HEK293 (cell line): ENCODE results near the gene VWA5B1.

ENCODE experiments used
- CTCF ChIA-PET: fragments of 350-600 bp; formaldehyde crosslinking; extraction: SDS; loops from one replicate; lab custom pipeline; 2021; ENCODE audit warnings: antibody characterized with exemption; lab: Yijun Ruan, JAX
- POLR2A ChIA-PET: fragments of 300-600 bp; formaldehyde crosslinking; extraction: SDS; loops from one replicate; lab custom pipeline; 2020; ENCODE audit warnings: antibody characterized with exemption, inconsistent platforms; lab: Yijun Ruan, JAX
- H3K27ac ChIP-seq: fragments of 200-500 bp; sonication (Bioruptor generic); 2 replicates; pipeline ENCODE4 v1.5.1; 2014; ENCODE audit warnings: low read depth, low read length, control low read depth, inconsistent platforms; ENCODE audit errors: extremely low read depth
- H3K36me3 ChIP-seq, 2 experiments: fragments of 200-500 bp in 1 of 2; sonication (Bioruptor generic) in 1 of 2; 1 replicate in 1 of 2; 2 replicates in 1 of 2; pipeline ENCODE4 v1.5.1; 2014 to 2017; ENCODE audit warnings: inconsistent platforms in 2 of 2, low read length in 2 of 2; ENCODE audit not compliant: control insufficient read depth in 2 of 2, insufficient read depth in 1 of 2
- H3K4me1 ChIP-seq: fragments of 200-500 bp; sonication (Bioruptor generic); 2 replicates; pipeline ENCODE4 v1.5.1; 2014; ENCODE audit warnings: mild to moderate bottlenecking, low read length, inconsistent platforms; ENCODE audit not compliant: control insufficient read depth, insufficient read depth
- H3K4me3 ChIP-seq: 2 replicates; pipeline ENCODE4 v1.5.1; 2011; ENCODE audit warnings: low read depth, mild to moderate bottlenecking, control low read depth, low read length, moderate library complexity
- H3K9me3 ChIP-seq: fragments of 200-500 bp; sonication (Bioruptor generic); 2 replicates; pipeline ENCODE4 v1.5.1; 2014; ENCODE audit warnings: low read depth, low read length, inconsistent platforms; ENCODE audit not compliant: control insufficient read depth, insufficient read depth
- FEZF1 ChIP-seq: fragments of 450-650 bp; formaldehyde crosslinking; IDR thresholded peaks from 2 replicates; pipeline ENCODE4 v1.5.1; 2016; ENCODE audit warnings: missing biosample characterization, missing genetic modification characterization
- GLIS1 ChIP-seq: fragments of 450-650 bp; formaldehyde crosslinking; IDR thresholded peaks from 2 replicates; pipeline ENCODE4 v1.5.1; 2016; ENCODE audit warnings: missing biosample characterization, missing genetic modification characterization
- IKZF3 ChIP-seq: fragments of 450-650 bp; IDR thresholded peaks from 2 replicates; pipeline ENCODE4 v1.5.0; 2018; ENCODE audit warnings: missing biosample characterization, mild to moderate bottlenecking, missing genetic modification characterization, moderate library complexity
- KLF17 ChIP-seq: fragments of 450-650 bp; formaldehyde crosslinking; IDR thresholded peaks from 2 replicates; pipeline ENCODE4 v1.5.1; 2016; ENCODE audit warnings: missing biosample characterization, missing genetic modification characterization
- KLF9 ChIP-seq: fragments of 450-650 bp; formaldehyde crosslinking; IDR thresholded peaks from 2 replicates; pipeline ENCODE4 v1.5.1; 2016; ENCODE audit warnings: missing biosample characterization, missing genetic modification characterization, low read depth
- MZF1 ChIP-seq: fragments of 450-650 bp; formaldehyde crosslinking; IDR thresholded peaks from 2 replicates; pipeline ENCODE4 v1.5.1; 2017; ENCODE audit warnings: missing biosample characterization, missing genetic modification characterization, borderline replicate concordance
- REST ChIP-seq: fragments of 450-650 bp; formaldehyde crosslinking; IDR thresholded peaks from 2 replicates; pipeline ENCODE4 v1.5.1; 2016; ENCODE audit warnings: missing biosample characterization, missing genetic modification characterization
- SETDB1 ChIP-seq: IDR thresholded peaks from one replicate; pipeline ENCODE4 v1.6.1; 2017; ENCODE audit warnings: mild to moderate bottlenecking, low read length, moderate library complexity, mixed read lengths; ENCODE audit not compliant: insufficient read length
- SP7 ChIP-seq: fragments of 450-650 bp; formaldehyde crosslinking; IDR thresholded peaks from 2 replicates; pipeline ENCODE4 v1.5.1; 2016; ENCODE audit warnings: missing biosample characterization, missing genetic modification characterization
- ZBTB17 ChIP-seq: fragments of 450-650 bp; formaldehyde crosslinking; IDR thresholded peaks from 2 replicates; pipeline ENCODE4 v1.5.1; 2016; ENCODE audit warnings: missing biosample characterization, missing genetic modification characterization
- ZNF112 ChIP-seq: fragments of 450-650 bp; formaldehyde crosslinking; IDR thresholded peaks from 2 replicates; pipeline ENCODE4 v1.5.0; 2017; ENCODE audit warnings: missing biosample characterization, missing genetic modification characterization
- ZNF140 ChIP-seq: fragments of 450-650 bp; formaldehyde crosslinking; IDR thresholded peaks from 2 replicates; pipeline ENCODE4 v1.5.1; 2016; ENCODE audit warnings: missing biosample characterization, missing genetic modification characterization
- ZNF19 ChIP-seq: fragments of 450-650 bp; formaldehyde crosslinking; IDR thresholded peaks from 2 replicates; pipeline ENCODE4; 2016; ENCODE audit warnings: missing biosample characterization, missing genetic modification characterization, low read depth
- ZNF335 ChIP-seq: fragments of 450-650 bp; formaldehyde crosslinking; conservative IDR thresholded peaks from 2 replicates; pipeline ENCODE4 v1.5.1; 2016; ENCODE audit warnings: missing biosample characterization, missing genetic modification characterization
- ZNF514 ChIP-seq: fragments of 450-650 bp; formaldehyde crosslinking; IDR thresholded peaks from 2 replicates; pipeline ENCODE4 v1.5.1; 2016; ENCODE audit warnings: missing biosample characterization, missing genetic modification characterization
- ZNF580 ChIP-seq: fragments of 450-650 bp; formaldehyde crosslinking; IDR thresholded peaks from 2 replicates; pipeline ENCODE4 v1.5.1; 2016; ENCODE audit warnings: missing biosample characterization, missing genetic modification characterization
- ZNF600 ChIP-seq: fragments of 450-650 bp; formaldehyde crosslinking; IDR thresholded peaks from 2 replicates; pipeline ENCODE4 v1.5.1; 2016; ENCODE audit warnings: missing biosample characterization, missing genetic modification characterization
- ZNF629 ChIP-seq: fragments of 450-650 bp; formaldehyde crosslinking; IDR thresholded peaks from 2 replicates; pipeline ENCODE4 v1.5.1; 2017; ENCODE audit warnings: missing biosample characterization, missing genetic modification characterization
- ZNF660 ChIP-seq: fragments of 450-650 bp; IDR thresholded peaks from 2 replicates; pipeline ENCODE4 v1.5.1; 2018; ENCODE audit warnings: missing biosample characterization, mild to moderate bottlenecking, missing genetic modification characterization
- ZNF692 ChIP-seq: fragments of 450-650 bp; formaldehyde crosslinking; IDR thresholded peaks from 2 replicates; pipeline ENCODE4 v1.5.1; 2016; ENCODE audit warnings: missing biosample characterization, missing genetic modification characterization
- ZNF768 ChIP-seq: fragments of 450-650 bp; formaldehyde crosslinking; IDR thresholded peaks from 2 replicates; pipeline ENCODE4 v1.5.1; 2018; ENCODE audit warnings: missing biosample characterization, mild to moderate bottlenecking, missing genetic modification characterization

VWA5B1 gene

GRCh38 chr1:20355828-20356735 lies 65.4 kb downstream of the VWA5B1 start (continued):
- no peak for TF ChIP-seq ZNF140 (tag by site-specific recombination)
- TF ChIP-seq ZNF580 (tag by site-specific recombination) = no peak
- no peak for TF ChIP-seq GLIS1 (tag by site-specific recombination)
- no peak for TF ChIP-seq ZNF692 (tag by site-specific recombination)

GRCh38 chr1:20356850-20357459 lies 66.3 kb downstream of the VWA5B1 start:
- no peak overlapping the region for H3K4me3 ChIP-seq
- H3K36me3 ChIP-seq = no peaks in the 10 kb centered on the region
- POLR2A ChIA-PET = no interaction called here
- H3K4me1 ChIP-seq = peaks cover 8% of the 10 kb centered on the region
- no peaks in the 10 kb centered on the region for H3K9me3 ChIP-seq
- CTCF ChIA-PET = interaction anchor here (0.7 to 2.9 kb wide), 3 partner anchors 22 to 144 kb away, joined by 3 to 9 read pairs (median 4); no protein-coding TSS in a partner anchor
- TF ChIP-seq MZF1 (tag by site-specific recombination) (no peak), ZNF768 (tag by site-specific recombination) (peak; percentile 74; the same call in 1 of the 2 replicates)
- H3K27ac ChIP-seq = no peak overlapping the region

GRCh38 chr1:20357796-20358195 lies 67.1 kb downstream of the VWA5B1 start:
- ChIA-PET CTCF (interaction anchor here (1.2 to 2.1 kb wide), 3 partner anchors 23 to 145 kb away, joined by 4 to 7 read pairs (median 4); no protein-coding TSS in a partner anchor), POLR2A (no interaction called here)
- Histone ChIP-seq H3K36me3 (no peaks in the 10 kb centered on the region), H3K4me1 (peaks cover 8% of the 10 kb centered on the region), H3K4me3 (no peak overlapping the region), H3K9me3 (no peaks in the 10 kb centered on the region), H3K27ac (no peak overlapping the region)
- TF ChIP-seq SETDB1 = no peak
- TF ChIP-seq ZBTB17 = no peak

GRCh38 chr1:20358761-20359263 lies 68.1 kb downstream of the VWA5B1 start:
- no peak overlapping the region for H3K27ac ChIP-seq
- CTCF ChIA-PET = interaction anchor here (1.0 to 2.1 kb wide), 3 partner anchors 64 to 146 kb away, joined by 3 to 7 read pairs (median 4); no protein-coding TSS in a partner anchor
- no peak overlapping the region for H3K4me3 ChIP-seq
- TF ChIP-seq REST (tag by site-specific recombination) (peak; percentile 88), KLF17 (tag by site-specific recombination) (0 out of 2 replicates have a peak, but pooled peaks have one; percentile 29), ZNF660 (0 out of 2 replicates have a peak, but pooled peaks have one; percentile 21), ZNF19 (no peak), ZNF112 (tag by site-specific recombination) (no peak), IKZF3 (no peak), ZNF629 (no peak), SP7 (0 out of 2 replicates have a peak, but pooled peaks have one; percentile 24), FEZF1 (tag by site-specific recombination) (peak; percentile 75), ZNF514 (tag by site-specific recombination) (no peak), ZNF335 (peak; percentile 50), ZNF600 (tag by site-specific recombination) (peak; percentile 74), KLF9 (tag by site-specific recombination) (peak; percentile 74)

More at GRCh38 chr1:20358761-20359263, 68.1 kb downstream of the VWA5B1 start:
- POLR2A ChIA-PET = interaction anchor here (0.5 kb wide), 1 partner anchor 406 kb away, joined by 3 read pairs; no protein-coding TSS in a partner anchor
- Histone ChIP-seq H3K4me1 (peaks cover 8% of the 10 kb centered on the region), H3K36me3 (no peaks in the 10 kb centered on the region), H3K9me3 (no peaks in the 10 kb centered on the region)
